ENCODE results near the gene PARP11. TPM values are rescaled to one million over a fixed set of nuclear protein-coding genes. Genes with fewer than 3 reads are reported as not detected.

PARP11 gene
- total RNA-seq, 1 donor from 2014 or later: 7.9 TPM

DNA sequence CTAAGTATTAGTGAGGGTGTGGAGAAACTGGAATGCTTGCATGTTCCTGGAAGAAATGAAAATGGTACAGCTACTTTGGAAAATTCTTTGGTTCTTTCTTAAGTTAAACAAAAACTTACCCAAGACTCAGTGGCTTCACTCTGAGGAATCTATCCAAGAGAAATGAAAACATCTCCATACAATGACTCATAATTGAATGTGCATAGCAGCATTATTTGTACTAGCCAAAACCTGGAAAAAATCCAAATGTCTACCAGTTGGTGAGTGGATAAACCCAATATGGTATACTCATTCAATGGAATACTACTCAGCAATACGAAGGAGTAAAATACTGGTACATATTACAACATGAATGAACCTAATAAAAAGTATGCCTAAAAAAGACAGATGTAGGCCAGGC is 102.3 kb downstream of the PARP11 start:
- DNase-seq (ENCODE audit: low spot score): no peak

DNA sequence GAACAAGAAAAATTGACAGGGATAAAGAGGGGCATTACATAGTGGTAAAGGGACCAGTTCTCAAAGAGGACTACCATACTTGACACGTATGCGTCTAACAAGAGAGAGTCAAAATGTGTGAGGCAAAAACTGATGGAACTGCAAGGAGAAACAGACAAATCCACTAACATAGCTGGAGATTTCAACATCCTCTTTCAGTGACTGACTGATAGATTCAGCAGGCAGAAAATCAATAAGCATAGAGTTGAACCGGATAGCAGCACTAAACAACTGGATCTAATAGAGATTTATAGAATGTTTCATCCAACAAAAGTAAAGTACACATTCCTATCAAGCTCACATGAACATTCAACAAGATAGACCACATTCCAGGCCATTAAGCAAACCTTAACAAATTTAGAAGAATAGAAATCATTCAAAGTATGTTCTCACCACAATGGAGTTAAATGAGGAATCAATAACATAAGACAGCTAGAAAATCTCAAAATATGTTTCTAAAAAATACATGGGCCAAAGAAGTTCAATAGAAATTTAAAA is 104.2 kb downstream of the PARP11 start:
- DNase-seq (ENCODE audit: low spot score): no peak

DNA sequence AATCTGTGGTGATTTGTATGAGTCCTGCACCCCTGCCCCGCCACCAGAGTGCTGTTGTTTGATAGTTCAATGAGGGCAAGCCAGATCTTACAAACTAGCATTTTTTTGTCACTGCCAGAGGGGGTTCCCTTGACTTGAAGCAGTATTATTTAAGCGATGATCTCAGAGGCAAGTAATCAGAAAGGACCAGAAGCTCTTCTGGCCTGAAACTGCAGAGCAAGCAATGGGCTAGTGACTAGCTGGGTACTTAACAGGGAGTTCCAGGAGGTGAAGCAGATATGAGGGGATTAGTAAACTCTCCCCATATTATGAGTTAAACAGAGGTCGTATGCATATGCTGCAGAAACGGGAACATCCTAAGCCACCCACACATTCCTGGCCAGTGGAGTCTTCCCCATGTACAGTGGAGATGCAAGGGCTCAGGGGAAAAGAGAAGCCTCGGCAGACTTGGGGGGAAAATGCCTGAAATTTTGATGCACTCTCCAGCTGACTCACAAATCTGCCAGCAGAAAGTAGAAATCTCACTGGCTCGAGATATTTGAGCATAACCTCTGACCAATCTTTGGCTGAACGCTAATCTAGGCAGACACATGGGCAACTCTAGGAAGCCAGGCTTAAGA is 112.0 kb downstream of the PARP11 start:
- DNase-seq (ENCODE audit: low spot score): no peak

DNA sequence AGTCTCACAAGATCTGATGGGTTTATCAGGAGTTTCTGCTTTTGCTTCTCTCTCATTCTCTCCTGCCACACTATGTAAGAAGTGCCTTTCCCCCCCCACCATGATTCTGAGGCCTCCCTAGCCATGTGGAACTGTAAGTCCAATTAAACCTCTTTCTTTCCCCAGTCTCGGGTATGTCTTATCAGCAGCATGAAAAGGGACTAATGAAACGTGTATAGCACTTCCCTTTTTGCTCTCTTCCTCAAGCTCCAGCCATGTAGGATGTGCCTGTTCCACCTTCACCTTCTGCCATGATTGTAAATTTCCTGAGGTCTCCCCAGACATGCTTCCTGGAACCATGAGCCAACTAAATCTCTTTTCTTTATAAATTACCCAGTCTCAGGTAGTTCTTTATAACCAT is 113.3 kb downstream of the PARP11 start:
- no peak for DNase-seq (ENCODE audit: low spot score)

Other genes with a start within 250 kb of the PARP11 start
- 5.3 TPM for gene CRACR2A, start 120.3 kb downstream of the PARP11 start, total RNA-seq